Activated CD8-positive, alpha-beta T cell treated with anti-CD3 and anti-CD28 coated beads for 36 hours (primary cell): ENCODE measurements around the gene PPP6R2. TPM values are rescaled to one million over a fixed set of nuclear protein-coding genes. Genes with fewer than 3 reads are reported as not detected.

Source experiments
- ATAC-seq: fragments of 200-7000 bp; cut with Tn5 transposase; one replicate; pipeline ENCODE4 v1.10.0; 2021; ENCODE audit warnings: mild to moderate bottlenecking, moderate library complexity
- CTCF ChIA-PET: fragments of 350-600 bp; sonication (Branson Sonifier 250); formaldehyde crosslinking; loops from one replicate; lab custom pipeline; 2021; ENCODE audit warnings: antibody characterized with exemption; lab: Charles Lee
- POLR2A ChIA-PET: fragments of 350-600 bp; sonication (Branson Sonifier 250); formaldehyde crosslinking; loops from one replicate; lab custom pipeline; 2021; ENCODE audit warnings: antibody characterized with exemption; lab: Charles Lee
- DNase-seq: peaks from one replicate; pipeline ENCODE4 v3.0.0-alpha.2; 2020
- H3K27ac Mint-ChIP-seq: one replicate; pipeline ENCODE4 v1.8.0; 2021; ENCODE audit warnings: mild to moderate bottlenecking, mixed read lengths
- H3K27me3 Mint-ChIP-seq: one replicate; pipeline ENCODE4 v1.8.0; 2021; ENCODE audit warnings: mixed read lengths
- H3K36me3 Mint-ChIP-seq: one replicate; pipeline ENCODE4 v1.8.0; 2021; ENCODE audit warnings: low read depth, mixed read lengths
- H3K4me1 Mint-ChIP-seq: one replicate; pipeline ENCODE4 v1.8.0; 2021; ENCODE audit warnings: low read depth, mixed read lengths
- H3K4me3 Mint-ChIP-seq: one replicate; pipeline ENCODE4 v1.8.0; 2021; ENCODE audit warnings: mild to moderate bottlenecking, moderate library complexity, mixed read lengths
- H3K9me3 Mint-ChIP-seq: one replicate; pipeline ENCODE4 v1.8.0; 2021; ENCODE audit warnings: mixed read lengths
- intact Hi-C: fragments of 100-400 bp; cut with micrococcal nuclease; formaldehyde crosslinking; loops from one replicate; pipeline ENCODE4 v1.10.0; 2022
- total RNA-seq, 2 experiments: library from RNA; stranded (reverse); gene quantifications; one replicate each; pipeline ENCODE4 v1.2.3, GENCODE V29; 2021
- TF ChIP-seq, protein P1 (sequence below): fragments of 200-600 bp; IDR thresholded peaks from one replicate; pipeline ENCODE4 v1.8.0; 2022; ENCODE audit warnings: antibody characterized with exemption, mild to moderate bottlenecking

The PPP6R2 gene
- total RNA-seq, 2 experiments from 2014 or later: 44.2 to 44.3 TPM

- DNase-seq: no peak
- Mint-ChIP-seq H3K4me3 (no peak overlapping the region), H3K9me3 (no peaks in the 10 kb centered on the region), H3K4me1 (peaks cover 32% of the 10 kb centered on the region), H3K27ac (no peak overlapping the region), H3K36me3 (peaks cover 30% of the 10 kb centered on the region), H3K27me3 (no peaks in the 10 kb centered on the region)
- no peak for ATAC-seq
- CTCF ChIA-PET: no interaction called here
- TF ChIP-seq, protein P1, sequence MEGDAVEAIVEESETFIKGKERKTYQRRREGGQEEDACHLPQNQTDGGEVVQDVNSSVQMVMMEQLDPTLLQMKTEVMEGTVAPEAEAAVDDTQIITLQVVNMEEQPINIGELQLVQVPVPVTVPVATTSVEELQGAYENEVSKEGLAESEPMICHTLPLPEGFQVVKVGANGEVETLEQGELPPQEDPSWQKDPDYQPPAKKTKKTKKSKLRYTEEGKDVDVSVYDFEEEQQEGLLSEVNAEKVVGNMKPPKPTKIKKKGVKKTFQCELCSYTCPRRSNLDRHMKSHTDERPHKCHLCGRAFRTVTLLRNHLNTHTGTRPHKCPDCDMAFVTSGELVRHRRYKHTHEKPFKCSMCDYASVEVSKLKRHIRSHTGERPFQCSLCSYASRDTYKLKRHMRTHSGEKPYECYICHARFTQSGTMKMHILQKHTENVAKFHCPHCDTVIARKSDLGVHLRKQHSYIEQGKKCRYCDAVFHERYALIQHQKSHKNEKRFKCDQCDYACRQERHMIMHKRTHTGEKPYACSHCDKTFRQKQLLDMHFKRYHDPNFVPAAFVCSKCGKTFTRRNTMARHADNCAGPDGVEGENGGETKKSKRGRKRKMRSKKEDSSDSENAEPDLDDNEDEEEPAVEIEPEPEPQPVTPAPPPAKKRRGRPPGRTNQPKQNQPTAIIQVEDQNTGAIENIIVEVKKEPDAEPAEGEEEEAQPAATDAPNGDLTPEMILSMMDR: no peak
- intact Hi-C loops: no loop called here
- POLR2A ChIA-PET: interaction anchor here (0.6 kb wide), 1 partner anchor 13 kb away, joined by 3 read pairs; no protein-coding TSS in a partner anchor
Observed at GRCh38 chr22:50356186-50356585, 13.1 kb downstream of the PPP6R2 start.

GRCh38 chr22:50357222-50357621, 14.1 kb downstream of the PPP6R2 start:
- Mint-ChIP-seq H3K27me3 (no peaks in the 10 kb centered on the region), H3K4me1 (peaks cover 43% of the 10 kb centered on the region), H3K4me3 (no peak overlapping the region), H3K27ac (peak overlapping the region; percentile 39), H3K9me3 (no peaks in the 10 kb centered on the region), H3K36me3 (peaks cover 28% of the 10 kb centered on the region)
- no peak for DNase-seq
- ChIA-PET POLR2A (interaction anchor here (0.7 kb wide), 1 partner anchor 44 kb away, joined by 4 read pairs; no protein-coding TSS in a partner anchor), CTCF (interaction anchor here (1.5 kb wide), 1 partner anchor 10 kb away, joined by 3 read pairs; no protein-coding TSS in a partner anchor)
- TF ChIP-seq, protein P1: no peak
- intact Hi-C loops: no loop called here
- no peak for ATAC-seq

DNA sequence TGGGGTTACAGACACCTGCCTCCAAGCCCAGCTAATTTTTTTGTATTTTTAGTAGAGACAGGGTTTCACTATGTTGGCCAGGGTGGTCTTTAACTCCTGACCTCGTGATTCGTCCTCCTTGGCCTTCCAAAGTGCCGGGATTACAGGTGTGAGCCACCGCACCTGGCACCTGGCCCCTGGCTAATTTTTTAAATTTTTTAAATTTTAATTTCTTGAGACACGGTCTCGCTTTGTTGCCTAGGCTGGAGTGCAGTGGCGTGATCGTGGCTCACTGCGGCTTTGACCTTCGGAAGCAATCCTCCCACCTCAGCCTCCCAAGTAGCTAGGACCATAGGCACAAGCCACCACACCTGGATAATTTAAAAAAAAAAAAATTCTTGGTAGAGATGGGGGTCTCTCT, 14.6 kb downstream of the PPP6R2 start:
- no peak overlapping the region for H3K27ac Mint-ChIP-seq
- TF ChIP-seq, protein P1: no peak
- POLR2A ChIA-PET: interaction anchor here (0.7 kb wide), 1 partner anchor 44 kb away, joined by 4 read pairs; no protein-coding TSS in a partner anchor
- no peaks in the 10 kb centered on the region for H3K9me3 Mint-ChIP-seq
- CTCF ChIA-PET: interaction anchor here (1.5 kb wide), 1 partner anchor 9 kb away, joined by 3 read pairs; no protein-coding TSS in a partner anchor
- peaks cover 48% of the 10 kb centered on the region for H3K4me1 Mint-ChIP-seq
- H3K27me3 Mint-ChIP-seq: no peaks in the 10 kb centered on the region
- ATAC-seq (no peak), DNase-seq (no peak)
- peaks cover 25% of the 10 kb centered on the region for H3K36me3 Mint-ChIP-seq
- H3K4me3 Mint-ChIP-seq: no peak overlapping the region
- intact Hi-C loops: no loop called here

DNA sequence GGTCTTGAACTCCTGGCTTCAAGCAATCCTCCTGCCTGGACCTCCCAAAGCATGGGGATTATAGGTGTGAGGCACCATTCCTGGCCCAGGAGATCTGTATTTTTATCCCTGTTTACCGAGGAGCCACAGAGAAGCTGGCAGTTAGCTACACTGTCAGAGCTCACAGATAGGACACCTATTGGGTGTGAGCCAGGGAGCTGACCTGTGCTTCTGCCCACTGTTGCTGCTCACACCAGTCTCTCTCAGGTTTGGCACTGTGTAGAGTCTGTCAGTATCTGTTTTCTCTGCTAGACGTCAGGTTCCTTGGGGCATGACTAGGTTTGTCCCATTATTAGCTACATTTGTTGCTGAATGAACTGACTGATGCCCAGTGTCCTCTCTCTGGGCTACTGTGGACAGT, 17.5 kb downstream of the PPP6R2 start:
- H3K9me3 Mint-ChIP-seq: no peaks in the 10 kb centered on the region
- ChIA-PET CTCF (interaction anchor here (0.6 to 2.8 kb wide), 8 partner anchors 8 to 156 kb away, joined by 3 to 13 read pairs (median 4); no protein-coding TSS in a partner anchor), POLR2A (interaction anchor here (1.1 kb wide), 1 partner anchor 165 kb away, joined by 3 read pairs; no protein-coding TSS in a partner anchor)
- intact Hi-C loops: no loop called here
- peak overlapping the region; percentile 85 for H3K27ac Mint-ChIP-seq
- TF ChIP-seq, protein P1: no peak
- H3K4me1 Mint-ChIP-seq: peaks cover 50% of the 10 kb centered on the region
- ATAC-seq: no peak
- peaks cover 23% of the 10 kb centered on the region for H3K36me3 Mint-ChIP-seq
- H3K4me3 Mint-ChIP-seq: no peak overlapping the region
- H3K27me3 Mint-ChIP-seq: no peaks in the 10 kb centered on the region
- DNase-seq: no peak

GRCh38 chr22:50361222-50361621, 18.1 kb downstream of the PPP6R2 start:
- Mint-ChIP-seq H3K4me1 (peaks cover 53% of the 10 kb centered on the region), H3K27me3 (no peaks in the 10 kb centered on the region), H3K4me3 (peak overlapping the region; percentile 31), H3K27ac (peak overlapping the region; percentile 85), H3K36me3 (peaks cover 21% of the 10 kb centered on the region), H3K9me3 (no peaks in the 10 kb centered on the region)
- DNase-seq (peak; percentile 38), ATAC-seq (peak; percentile 74)
- TF ChIP-seq, protein P1: no peak
- intact Hi-C loops: no loop called here
- CTCF ChIA-PET: interaction anchor here (0.6 to 2.8 kb wide), 9 partner anchors 9 to 155 kb away, joined by 3 to 13 read pairs (median 4); no protein-coding TSS in a partner anchor
- POLR2A ChIA-PET: interaction anchor here (1.1 to 1.4 kb wide), 4 partner anchors 11 to 165 kb away, joined by 3 to 6 read pairs (median 4); partner anchors contain the start of gene DENND6B
